GM21526 (cell line): ENCODE data around the gene CD63.

Experiments used
- ATAC-seq: cut with Tn5 transposase; IDR thresholded peaks from one replicate; pipeline ENCODE4 v1.9.1; 2021; ENCODE audit warnings: moderate library complexity; ENCODE audit not compliant: unreplicated experiment, low FRiP score

Gene CD63

GRCh38 chr12:55707841-55708694 is 20.7 kb downstream of the CD63 start, which contains the start of gene ITGA7:
Gene ITGA7 (minus strand): TSS chr12:55707904. CDS start chr12:55707682, 222 bp downstream.
- ATAC-seq: no peak

GRCh38 chr12:55707219-55707671 is 21.6 kb downstream of the CD63 start:
- ATAC-seq: no peak

GRCh38 chr12:55706568-55707218 is 22.1 kb downstream of the CD63 start:
- no peak for ATAC-seq

GRCh38 chr12:55705782-55706402 is 22.9 kb downstream of the CD63 start:
- ATAC-seq: no peak

- no peak for ATAC-seq
Measured at GRCh38 chr12:55704824-55705718, 23.7 kb downstream of the CD63 start.

- ATAC-seq: no peak
Measured at GRCh38 chr12:55703901-55704761, 24.7 kb downstream of the CD63 start.

- ATAC-seq: no peak
Measured at GRCh38 chr12:55703288-55703687, 25.5 kb downstream of the CD63 start.

- ATAC-seq: no peak
Measured at GRCh38 chr12:55702861-55703260, 25.9 kb downstream of the CD63 start.

- no peak for ATAC-seq
Measured at GRCh38 chr12:55700255-55701018, 28.4 kb downstream of the CD63 start.

- no peak for ATAC-seq
Measured at GRCh38 chr12:55699471-55700055, 29.2 kb downstream of the CD63 start.

GRCh38 chr12:55698965-55699364 is 29.8 kb downstream of the CD63 start:
- ATAC-seq: no peak

GRCh38 chr12:55698241-55698955 is 30.4 kb downstream of the CD63 start:
- ATAC-seq: no peak

GRCh38 chr12:55697686-55698085 is 31.1 kb downstream of the CD63 start:
- no peak for ATAC-seq

GRCh38 chr12:55696796-55697462 is 31.9 kb downstream of the CD63 start:
- ATAC-seq: no peak

GRCh38 chr12:55696141-55696540 is 32.7 kb downstream of the CD63 start:
- ATAC-seq: no peak

GRCh38 chr12:55695349-55695748 is 33.5 kb downstream of the CD63 start:
- ATAC-seq: no peak

- ATAC-seq: no peak
Measured at GRCh38 chr12:55694651-55695050, 34.2 kb downstream of the CD63 start.
